WTC11 (cell line): ENCODE data around the gene H6PD.

Source experiments
- ZNF263 ChIP-seq: sonication (generic); formaldehyde crosslinking; IDR thresholded peaks from 2 replicates; pipeline ENCODE4 v1.8.1; 2022; ENCODE audit warnings: low read depth, mild to moderate bottlenecking, moderate library complexity, missing genetic modification reagents
- TF ChIP-seq, protein P1 (sequence below): sonication (generic); formaldehyde crosslinking; IDR thresholded peaks from 2 replicates; pipeline ENCODE4 v1.8.1; 2023; ENCODE audit warnings: mild to moderate bottlenecking, missing genetic modification reagents
- TF ChIP-seq, protein P2 (sequence below): fragments of 200-600 bp; IDR thresholded peaks from 2 replicates; pipeline ENCODE4 v1.8.0; 2022; ENCODE audit warnings: antibody characterized with exemption

DNA sequence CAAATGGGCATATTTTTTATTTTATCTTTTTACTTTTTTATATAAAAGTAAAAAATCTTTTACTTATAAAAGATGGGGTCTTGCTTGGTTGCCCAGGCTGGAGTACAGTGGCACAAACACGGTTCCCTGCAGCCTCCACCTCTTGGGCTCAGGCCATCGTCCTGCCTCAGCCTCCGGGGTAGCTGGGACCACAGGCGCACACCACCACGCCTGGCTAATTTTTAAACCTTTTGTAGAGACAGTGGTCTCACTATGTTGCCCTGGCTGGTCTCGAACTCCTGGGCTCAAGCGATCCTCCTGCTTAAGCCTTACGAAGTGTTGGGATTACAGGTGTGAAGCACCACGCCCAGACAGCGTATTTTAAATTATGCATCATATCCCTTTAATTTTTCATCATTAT, 986 bp downstream of the H6PD start:
- TF ChIP-seq, protein P1, sequence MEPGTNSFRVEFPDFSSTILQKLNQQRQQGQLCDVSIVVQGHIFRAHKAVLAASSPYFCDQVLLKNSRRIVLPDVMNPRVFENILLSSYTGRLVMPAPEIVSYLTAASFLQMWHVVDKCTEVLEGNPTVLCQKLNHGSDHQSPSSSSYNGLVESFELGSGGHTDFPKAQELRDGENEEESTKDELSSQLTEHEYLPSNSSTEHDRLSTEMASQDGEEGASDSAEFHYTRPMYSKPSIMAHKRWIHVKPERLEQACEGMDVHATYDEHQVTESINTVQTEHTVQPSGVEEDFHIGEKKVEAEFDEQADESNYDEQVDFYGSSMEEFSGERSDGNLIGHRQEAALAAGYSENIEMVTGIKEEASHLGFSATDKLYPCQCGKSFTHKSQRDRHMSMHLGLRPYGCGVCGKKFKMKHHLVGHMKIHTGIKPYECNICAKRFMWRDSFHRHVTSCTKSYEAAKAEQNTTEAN = no peak
- TF ChIP-seq ZNF263 (CRISPR knock-in tag) = no peak
- TF ChIP-seq, protein P2, sequence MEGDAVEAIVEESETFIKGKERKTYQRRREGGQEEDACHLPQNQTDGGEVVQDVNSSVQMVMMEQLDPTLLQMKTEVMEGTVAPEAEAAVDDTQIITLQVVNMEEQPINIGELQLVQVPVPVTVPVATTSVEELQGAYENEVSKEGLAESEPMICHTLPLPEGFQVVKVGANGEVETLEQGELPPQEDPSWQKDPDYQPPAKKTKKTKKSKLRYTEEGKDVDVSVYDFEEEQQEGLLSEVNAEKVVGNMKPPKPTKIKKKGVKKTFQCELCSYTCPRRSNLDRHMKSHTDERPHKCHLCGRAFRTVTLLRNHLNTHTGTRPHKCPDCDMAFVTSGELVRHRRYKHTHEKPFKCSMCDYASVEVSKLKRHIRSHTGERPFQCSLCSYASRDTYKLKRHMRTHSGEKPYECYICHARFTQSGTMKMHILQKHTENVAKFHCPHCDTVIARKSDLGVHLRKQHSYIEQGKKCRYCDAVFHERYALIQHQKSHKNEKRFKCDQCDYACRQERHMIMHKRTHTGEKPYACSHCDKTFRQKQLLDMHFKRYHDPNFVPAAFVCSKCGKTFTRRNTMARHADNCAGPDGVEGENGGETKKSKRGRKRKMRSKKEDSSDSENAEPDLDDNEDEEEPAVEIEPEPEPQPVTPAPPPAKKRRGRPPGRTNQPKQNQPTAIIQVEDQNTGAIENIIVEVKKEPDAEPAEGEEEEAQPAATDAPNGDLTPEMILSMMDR = no peak
